DND-41 (cell line): ENCODE results near the gene NAA16.

Experiments used
- ATAC-seq: fragments of 200-7000 bp; cut with Tn5 transposase; 3 replicates; pipeline ENCODE4 v1.9.1; 2021; ENCODE audit warnings: low read depth; ENCODE audit not compliant: insufficient read depth
- DNase-seq: peaks from one replicate; pipeline ENCODE4 v3.0.0-alpha.2; 2020
- H2AFZ ChIP-seq: 2 replicates; pipeline ENCODE4 v1.6.0; 2012; ENCODE audit warnings: low read depth, low read length
- H3K27ac ChIP-seq: 2 replicates; pipeline ENCODE4 v1.5.1; 2012; ENCODE audit warnings: low read length, inconsistent platforms
- H3K27me3 ChIP-seq: fragments of 200-600 bp; sonication (generic); 2 replicates; pipeline ENCODE4 v1.6.0; 2012; ENCODE audit warnings: low read length, mild to moderate bottlenecking, inconsistent platforms; ENCODE audit not compliant: insufficient read depth, poor library complexity
- H3K36me3 ChIP-seq: 2 replicates; pipeline ENCODE4 v1.5.1; 2012; ENCODE audit warnings: low read length, inconsistent platforms; ENCODE audit not compliant: insufficient read depth
- H3K4me1 ChIP-seq: 2 replicates; pipeline ENCODE4 v1.5.1; 2012; ENCODE audit warnings: mild to moderate bottlenecking, low read length; ENCODE audit not compliant: insufficient read depth
- H3K4me2 ChIP-seq: 2 replicates; pipeline ENCODE4 v1.6.0; 2012; ENCODE audit warnings: mild to moderate bottlenecking, moderate library complexity, low read length, inconsistent platforms; ENCODE audit not compliant: insufficient read depth
- H3K4me3 ChIP-seq, 2 experiments: fragments of 200-600 bp in 1 of 2; shearing (Covaris generic) in 1 of 2; 2 replicates each; pipeline ENCODE4 v1.5.1; 2012 to 2016; ENCODE audit warnings: inconsistent platforms in 2 of 2, low read length in 2 of 2, mild to moderate bottlenecking in 2 of 2, low read depth in 1 of 2, moderate library complexity in 1 of 2
- H3K79me2 ChIP-seq: 2 replicates; pipeline ENCODE4 v1.6.0; 2012; ENCODE audit warnings: low read length, inconsistent platforms; ENCODE audit not compliant: insufficient read depth
- H3K9ac ChIP-seq: 2 replicates; pipeline ENCODE4 v1.6.0; 2012; ENCODE audit warnings: low read depth, mild to moderate bottlenecking, inconsistent platforms, low read length, moderate library complexity
- H3K9me3 ChIP-seq: 2 replicates; pipeline ENCODE4 v1.5.1; 2012; ENCODE audit warnings: low read length, moderate library complexity, mild to moderate bottlenecking, inconsistent platforms; ENCODE audit not compliant: insufficient read depth, severe bottlenecking
- H4K20me1 ChIP-seq: 2 replicates; pipeline ENCODE4 v1.6.0; 2012; ENCODE audit warnings: low read length; ENCODE audit not compliant: insufficient read depth
- CTCF ChIP-seq: IDR thresholded peaks from 2 replicates; pipeline ENCODE4 v1.5.1; 2012; ENCODE audit warnings: borderline replicate concordance, low read length, moderate library complexity, mild to moderate bottlenecking; ENCODE audit not compliant: poor library complexity, severe bottlenecking; ENCODE audit errors: extremely low read depth
- EZH2 ChIP-seq: IDR thresholded peaks from 3 replicates; pipeline ENCODE4 v1.6.1; 2012; ENCODE audit warnings: borderline replicate concordance, low read depth, mild to moderate bottlenecking, moderate library complexity, low read length, inconsistent platforms; ENCODE audit not compliant: severe bottlenecking

The NAA16 gene

DNA sequence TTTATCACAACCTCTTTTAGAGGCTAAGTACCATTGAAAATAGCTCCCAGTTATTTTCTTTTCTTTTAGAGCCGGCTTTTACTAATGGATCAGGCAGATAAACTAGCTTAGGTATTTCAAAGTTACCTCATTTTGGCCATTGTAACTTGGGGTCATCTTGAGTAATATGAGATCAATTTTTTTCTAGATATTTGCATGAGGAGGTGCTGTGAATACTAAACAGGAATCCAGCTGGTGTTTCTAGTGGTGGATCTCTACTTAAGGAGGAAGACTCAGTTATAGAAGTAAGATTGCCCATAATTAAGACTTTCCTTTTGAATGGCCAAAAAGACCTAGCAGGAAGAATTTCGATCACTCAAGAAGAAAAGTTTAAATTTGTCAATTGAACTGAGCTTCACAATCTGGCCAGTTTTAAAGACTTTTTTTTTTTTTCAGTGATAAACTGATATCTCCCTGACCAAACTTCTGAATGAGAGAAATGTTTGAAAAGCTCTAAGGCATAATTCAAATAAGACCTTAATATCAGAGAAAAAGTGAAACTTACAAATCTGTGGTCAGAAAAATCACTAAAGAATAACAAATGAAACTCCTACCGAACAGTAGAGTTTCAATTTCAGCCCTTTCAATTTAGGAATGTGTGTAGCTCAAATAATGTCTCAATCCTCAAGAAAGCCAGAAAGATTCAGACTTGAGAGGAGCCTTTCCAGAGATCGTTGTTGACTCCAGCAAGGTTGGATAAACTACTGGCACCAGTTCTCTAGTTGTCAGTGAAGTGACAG lies 11.6 kb upstream of the NAA16 start:
- Histone ChIP-seq H3K79me2 (no peaks in the 10 kb centered on the region), H3K27me3 (no peaks in the 10 kb centered on the region), H4K20me1 (no peaks in the 10 kb centered on the region), H3K9ac (no peak overlapping the region), H3K9me3 (no peaks in the 10 kb centered on the region), H2AFZ (no peak overlapping the region), H3K36me3 (no peaks in the 10 kb centered on the region), H3K4me3 (no peak overlapping the region), H3K4me1 (no peaks in the 10 kb centered on the region), H3K4me2 (no peak overlapping the region), H3K27ac (no peak overlapping the region)
- ATAC-seq (no peak), DNase-seq (no peak)
- TF ChIP-seq CTCF: no peak
- no peak for TF ChIP-seq EZH2

GRCh38 chr13:41302743-41303142 lies 8.3 kb upstream of the NAA16 start:
- H3K79me2 ChIP-seq: no peaks in the 10 kb centered on the region
- H3K4me2 ChIP-seq: no peak overlapping the region
- H3K9ac ChIP-seq: no peak overlapping the region
- no peak overlapping the region for H2AFZ ChIP-seq
- DNase-seq (no peak), ATAC-seq (no peak)
- H3K36me3 ChIP-seq: no peaks in the 10 kb centered on the region
- H3K9me3 ChIP-seq: no peaks in the 10 kb centered on the region
- no peak overlapping the region for H3K4me3 ChIP-seq
- no peak for TF ChIP-seq CTCF
- no peak for TF ChIP-seq EZH2
- H4K20me1 ChIP-seq: no peaks in the 10 kb centered on the region
- no peaks in the 10 kb centered on the region for H3K4me1 ChIP-seq
- H3K27me3 ChIP-seq: no peaks in the 10 kb centered on the region
- no peak overlapping the region for H3K27ac ChIP-seq

- Histone ChIP-seq H3K36me3 (no peaks in the 10 kb centered on the region), H3K9me3 (no peaks in the 10 kb centered on the region), H3K27ac (no peak overlapping the region), H3K4me1 (no peaks in the 10 kb centered on the region), H3K9ac (no peak overlapping the region), H3K79me2 (no peaks in the 10 kb centered on the region), H3K4me3 (no peak overlapping the region), H2AFZ (no peak overlapping the region), H4K20me1 (no peaks in the 10 kb centered on the region), H3K27me3 (no peaks in the 10 kb centered on the region), H3K4me2 (no peak overlapping the region)
- ATAC-seq (no peak), DNase-seq (no peak)
- TF ChIP-seq CTCF (no peak), EZH2 (no peak)
Observed at GRCh38 chr13:41304551-41304950, 6.5 kb upstream of the NAA16 start.
